ENCODE measurements around the gene MAT2A.
"Not testable (repeated sequence)": the region's sequence is repeated elsewhere in the genome, so short reads cannot be mapped to it uniquely, and the experiment has no call there.

MAT2A gene

DNA sequence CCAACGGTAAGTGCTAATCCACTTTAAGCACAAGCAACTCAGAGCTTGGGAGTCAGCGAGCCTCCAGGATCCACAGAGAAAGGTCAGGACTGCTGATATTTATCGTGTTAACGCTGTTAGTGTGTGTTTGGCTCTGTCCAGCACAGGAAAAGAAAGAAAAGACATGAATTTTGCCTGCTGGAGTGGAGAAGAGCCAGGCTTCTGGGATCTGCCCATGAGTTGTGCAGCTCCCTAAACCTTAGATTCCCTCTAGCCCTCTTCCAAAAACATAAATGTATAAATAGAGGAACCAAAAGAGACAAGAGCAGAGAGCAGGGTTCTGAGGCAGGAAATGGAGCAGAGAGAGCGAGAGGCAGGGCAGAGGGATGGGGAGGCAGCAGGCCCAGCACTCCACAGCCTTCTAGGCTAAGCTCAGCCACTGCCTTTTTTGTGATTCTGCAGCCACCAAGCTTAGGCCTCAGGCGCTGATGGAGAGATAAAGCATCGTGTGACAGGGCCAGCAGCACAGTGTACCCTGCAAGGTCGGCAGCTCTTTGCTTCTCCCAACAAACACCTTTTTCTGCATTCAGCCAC, 14.5 kb upstream of the MAT2A start:
- no peak for DNase-seq

DNA sequence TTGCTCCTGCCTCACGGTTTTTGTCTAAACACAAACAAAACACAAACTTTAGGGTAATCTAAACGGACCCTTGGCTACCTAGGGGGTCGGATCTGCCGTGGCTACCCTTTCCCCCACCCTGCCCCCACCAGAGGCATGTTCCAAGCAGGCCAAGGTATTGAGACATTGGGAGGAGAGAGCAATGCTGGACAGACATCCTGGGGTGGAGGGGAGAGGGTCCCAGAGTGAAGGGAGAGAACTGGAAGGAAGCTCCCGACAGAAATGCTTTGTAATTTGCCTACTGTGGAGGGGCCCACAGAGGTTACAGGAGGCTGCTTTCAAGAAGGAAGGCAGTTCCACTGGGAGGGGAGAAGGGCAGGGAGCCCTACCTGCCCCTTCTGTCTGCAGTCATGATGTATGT, 13.9 kb upstream of the MAT2A start:
- no peak for DNase-seq

DNA sequence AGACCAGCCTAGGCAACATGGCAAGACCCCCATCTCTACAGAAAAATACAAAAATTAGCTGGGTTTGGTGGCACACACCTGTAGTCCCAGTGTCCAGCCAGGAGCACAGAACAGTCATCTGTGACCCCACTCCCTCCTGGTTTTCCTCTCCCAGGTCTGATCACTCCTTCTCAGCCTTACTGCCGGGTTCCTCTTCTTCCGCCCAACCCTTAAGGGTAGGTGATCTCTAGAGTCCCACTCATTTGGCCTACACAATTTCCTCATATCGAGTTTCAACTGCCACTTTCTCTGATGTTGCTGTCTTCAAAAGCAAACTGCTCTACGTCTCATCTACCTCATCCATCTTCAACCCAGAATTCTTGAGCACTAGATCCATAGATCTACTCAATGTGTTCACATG, 13.4 kb upstream of the MAT2A start:
- DNase-seq = no peak

DNA sequence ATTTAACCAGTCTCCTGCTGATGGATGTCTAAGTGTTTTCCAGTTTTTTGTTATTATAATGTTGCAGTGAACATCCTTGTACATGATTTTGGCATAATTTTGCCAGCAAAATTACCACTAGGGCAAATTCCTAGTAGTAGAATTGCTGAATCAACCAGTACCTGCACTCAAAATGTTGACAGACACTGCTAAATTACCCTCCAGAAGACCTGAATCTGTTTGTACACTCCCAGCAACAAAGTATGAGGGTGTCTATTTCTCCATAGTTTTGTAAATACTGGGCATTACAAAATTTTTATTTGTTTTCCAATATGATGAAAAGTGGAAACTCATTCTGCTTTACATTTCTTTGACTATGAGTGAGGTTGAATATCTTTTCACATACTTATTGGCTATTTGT, 11.2 kb upstream of the MAT2A start:
- DNase-seq = no peak

DNA sequence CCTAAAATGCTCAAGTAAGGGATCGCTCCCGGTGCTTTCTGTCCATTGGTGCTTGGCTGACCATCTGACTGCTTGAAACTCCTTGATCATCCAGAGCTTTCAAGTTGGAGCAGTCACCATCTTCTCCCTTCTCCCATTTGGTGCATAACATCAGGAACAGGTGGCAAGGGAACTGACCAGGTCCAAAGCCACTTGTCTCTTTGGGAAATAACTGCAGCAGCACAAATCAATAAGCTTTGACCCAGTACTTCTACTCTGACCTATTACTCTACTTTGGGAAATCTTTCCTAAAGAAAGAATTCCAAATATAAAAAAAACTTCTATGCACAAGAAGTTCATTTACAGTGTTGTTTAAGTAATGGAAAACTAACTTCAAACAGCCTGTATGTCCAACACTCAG, 10.6 kb upstream of the MAT2A start:
- DNase-seq = no peak

DNA sequence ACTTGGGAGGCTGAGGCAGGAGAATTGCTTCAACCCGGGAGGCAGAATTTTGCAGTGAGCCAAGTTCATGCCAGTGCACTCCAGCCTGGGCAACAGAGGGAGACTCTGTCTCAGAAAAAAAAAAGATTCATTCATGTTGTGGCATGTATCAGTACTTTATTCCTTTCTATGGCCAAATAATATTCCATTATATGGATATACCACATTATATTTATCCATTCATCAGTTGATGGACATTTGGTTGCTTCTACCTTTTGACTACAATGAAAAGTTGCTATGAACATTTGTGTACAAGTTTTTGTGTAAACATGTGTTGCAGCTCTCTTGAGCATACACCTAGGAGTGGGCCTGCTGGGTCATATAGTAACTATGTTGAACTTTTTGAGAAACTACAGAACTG, 9.2 kb upstream of the MAT2A start:
- DNase-seq = no peak

DNA sequence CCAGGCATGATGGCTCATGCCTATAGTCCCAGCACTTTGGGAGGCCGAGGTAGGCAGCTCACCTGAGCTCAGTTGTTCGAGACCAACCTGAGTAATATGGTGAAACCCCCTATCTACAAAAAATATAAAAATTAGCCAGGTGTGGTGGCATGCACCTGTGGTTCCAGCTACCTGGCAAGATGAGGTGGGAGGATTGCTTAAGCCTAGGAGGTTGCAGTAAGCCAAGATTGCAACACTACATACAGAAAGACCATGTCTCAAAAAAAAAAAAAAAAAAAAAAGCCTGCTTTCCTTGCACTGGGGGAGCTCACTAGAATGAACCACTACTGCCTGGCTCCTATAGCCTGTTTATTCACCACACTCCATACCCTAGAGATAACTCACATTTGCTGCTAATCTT, 7.4 kb upstream of the MAT2A start:
- no peak for DNase-seq

DNA sequence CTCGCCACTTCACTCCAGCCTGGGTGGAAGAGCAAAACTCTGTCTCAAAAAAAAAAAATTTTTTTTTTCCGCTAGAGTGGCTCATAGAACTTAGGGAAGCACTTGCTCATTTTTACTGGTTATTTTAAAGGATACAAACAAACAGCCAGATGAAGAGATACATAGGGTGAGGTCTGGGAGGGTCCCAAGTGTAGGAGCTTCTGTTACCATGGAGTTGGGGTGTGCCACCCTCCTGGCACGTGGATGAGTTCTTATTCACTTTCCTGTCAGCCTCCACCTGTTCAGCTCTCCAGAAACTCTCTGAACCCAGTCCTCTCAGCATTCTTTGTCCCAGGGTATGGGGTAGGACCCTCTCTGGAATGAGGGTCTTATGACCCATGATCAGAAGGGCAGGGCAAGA, 4.9 kb upstream of the MAT2A start:
- DNase-seq = no peak

DNA sequence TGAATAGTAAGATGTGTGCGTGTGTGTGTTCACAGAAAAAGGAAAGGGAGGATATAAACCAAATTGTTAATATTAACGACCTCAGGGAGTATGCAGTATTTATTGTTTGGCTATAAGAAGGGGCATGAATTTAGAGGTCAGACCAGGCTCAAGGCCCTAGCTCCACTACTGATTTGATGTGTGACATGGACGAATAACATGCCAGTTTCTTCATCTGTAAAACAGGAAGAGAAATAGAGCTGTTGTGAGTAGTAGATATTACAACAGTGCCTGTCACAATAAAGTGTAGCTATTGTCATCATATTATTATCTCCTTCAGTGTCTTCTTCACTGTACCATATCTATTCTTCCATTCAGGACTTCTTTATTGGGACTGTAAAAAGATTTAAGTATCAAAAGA, 4.1 kb upstream of the MAT2A start:
- no peak for DNase-seq

DNA sequence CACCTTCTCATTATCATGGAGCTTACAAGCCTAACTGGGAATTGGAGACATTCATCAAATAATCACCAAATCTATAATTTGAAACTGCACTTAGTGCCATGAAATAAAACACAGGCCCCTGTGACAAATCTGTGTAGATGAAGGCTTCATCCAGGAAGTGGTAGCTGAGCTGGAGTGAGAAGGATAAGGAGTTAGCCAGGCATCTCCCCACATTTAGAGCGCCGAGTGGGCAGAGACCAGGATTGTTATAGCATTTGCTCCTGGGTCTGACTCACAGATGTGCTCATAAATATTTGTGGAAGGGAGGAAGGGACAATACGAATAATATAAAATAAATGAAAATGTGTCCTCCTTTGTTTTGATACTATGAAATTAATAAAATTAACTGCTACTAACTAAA, 2.5 kb upstream of the MAT2A start:
- no peak for DNase-seq

DNA sequence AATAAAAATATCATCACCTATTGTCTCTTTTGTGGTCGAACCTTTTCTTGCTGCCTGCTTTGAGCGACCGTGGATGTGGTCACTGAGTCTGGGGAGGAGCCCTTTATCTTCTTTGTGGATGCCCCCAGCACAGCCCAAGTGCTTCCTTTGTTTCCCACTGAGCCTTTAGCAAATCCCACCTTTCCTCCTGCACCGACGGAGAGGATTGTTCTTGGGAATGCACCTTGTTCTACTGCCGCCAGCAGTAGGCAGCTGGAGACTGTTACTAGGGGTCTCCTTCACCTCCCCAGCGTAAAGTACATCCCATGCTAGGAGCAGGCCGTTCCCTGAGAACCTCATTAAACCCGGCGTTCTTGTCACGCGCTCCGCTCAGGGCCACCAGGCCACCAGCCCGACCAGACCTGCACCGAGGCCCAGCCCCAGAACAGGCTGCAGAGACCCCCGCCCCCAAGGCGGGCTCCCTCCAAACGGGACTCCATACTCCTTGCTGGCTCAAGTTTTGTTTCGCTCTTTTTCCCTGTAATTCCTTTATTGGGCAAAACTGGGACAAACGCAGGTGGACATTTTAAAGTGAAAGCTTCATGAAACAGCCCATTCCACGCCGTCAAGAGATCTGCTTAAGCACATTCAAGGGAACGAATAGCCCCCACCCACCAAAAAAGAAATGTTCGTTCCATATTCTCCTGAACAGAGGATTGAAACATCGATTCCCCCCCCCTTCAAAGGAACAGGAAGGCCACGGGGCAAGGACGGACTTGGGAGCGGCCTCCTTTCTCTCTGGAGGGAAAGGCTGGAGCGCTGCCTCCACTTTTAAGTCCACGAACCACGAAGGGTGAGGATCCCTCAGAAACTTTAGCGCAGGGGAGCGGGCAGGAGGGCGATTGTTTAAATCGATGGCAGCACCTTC, 1.1 kb upstream of the MAT2A start:
- DNase-seq = no peak

DNA sequence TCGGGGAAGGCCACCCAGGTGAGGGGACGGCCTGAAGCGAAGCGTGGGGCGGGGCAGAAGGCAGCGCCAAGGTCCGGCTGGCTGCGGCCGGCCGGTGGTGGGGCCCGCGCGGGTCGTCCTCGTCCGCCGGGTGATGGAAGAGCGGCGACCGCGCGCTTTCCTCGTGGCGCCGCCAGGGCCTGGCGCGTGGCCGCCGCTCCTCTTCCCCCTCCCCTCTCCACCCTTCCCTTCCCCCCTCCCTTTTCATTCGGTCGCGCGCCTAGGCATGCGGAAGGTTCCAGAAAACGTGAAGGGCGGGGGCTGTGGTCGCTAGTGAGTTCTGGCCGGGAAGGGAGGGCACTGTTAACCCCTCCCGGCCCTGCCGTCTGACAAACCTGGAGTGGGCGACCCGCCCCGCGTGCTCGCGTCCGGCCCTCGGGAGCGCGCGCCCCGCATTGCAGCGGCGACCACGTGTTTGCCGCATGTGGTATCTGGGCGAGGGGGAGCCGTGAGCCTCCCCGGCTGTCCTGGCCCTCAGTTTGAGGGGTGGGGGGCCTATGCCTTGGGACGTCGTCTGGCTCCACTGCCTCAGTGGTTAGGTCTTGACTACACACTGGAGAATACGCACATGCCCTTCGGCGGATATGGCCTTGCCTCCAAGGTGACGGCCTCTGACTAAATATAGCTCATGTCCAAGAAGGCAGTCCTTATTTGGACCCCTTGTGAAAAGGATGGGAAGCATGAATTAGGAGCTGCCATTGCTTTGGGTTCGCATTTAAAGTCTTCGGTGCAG, 579 bp downstream of the MAT2A start:
- DNase-seq = peak; percentile 71

DNA sequence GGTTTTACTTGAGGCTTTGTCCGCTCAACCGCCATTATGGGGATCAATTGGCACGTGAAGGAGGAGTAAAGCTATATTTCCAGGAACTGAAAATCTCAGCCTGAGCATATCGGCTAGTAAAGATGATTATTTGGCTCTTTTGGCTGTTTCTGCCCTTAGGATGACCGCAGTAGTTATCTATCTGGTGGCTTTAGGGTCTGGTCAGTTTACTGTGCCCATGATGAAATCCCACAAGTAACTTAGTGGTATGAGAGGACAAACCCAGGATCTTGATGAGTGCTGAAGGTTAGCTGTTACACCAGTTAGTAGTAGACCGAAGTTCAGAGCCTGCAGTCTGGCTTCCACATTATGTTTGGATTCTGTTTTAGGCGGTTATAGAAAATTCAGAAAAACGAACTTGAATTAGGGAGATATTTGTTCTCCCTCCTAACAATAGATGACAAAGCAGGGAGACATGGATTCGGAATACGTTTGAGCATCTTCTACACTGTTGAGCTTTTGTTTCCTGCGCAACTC, 1.2 kb downstream of the MAT2A start:
- DNase-seq = no peak

DNA sequence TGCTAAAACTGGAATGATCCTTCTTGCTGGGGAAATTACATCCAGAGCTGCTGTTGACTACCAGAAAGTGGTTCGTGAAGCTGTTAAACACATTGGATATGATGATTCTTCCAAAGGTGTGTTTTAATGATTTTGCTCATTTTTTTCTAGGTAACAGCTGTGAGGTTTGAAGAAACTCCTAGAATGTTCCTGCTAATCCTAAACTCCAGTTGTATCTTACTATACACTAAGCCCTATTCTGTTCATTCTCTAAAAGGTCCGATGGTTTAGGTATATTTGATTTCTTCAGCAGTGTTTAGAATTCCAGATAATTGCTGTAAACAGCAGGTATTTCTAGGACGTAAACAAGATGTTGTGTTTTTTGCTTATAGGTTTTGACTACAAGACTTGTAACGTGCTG, 2.3 kb downstream of the MAT2A start:
- DNase-seq = no peak

DNA sequence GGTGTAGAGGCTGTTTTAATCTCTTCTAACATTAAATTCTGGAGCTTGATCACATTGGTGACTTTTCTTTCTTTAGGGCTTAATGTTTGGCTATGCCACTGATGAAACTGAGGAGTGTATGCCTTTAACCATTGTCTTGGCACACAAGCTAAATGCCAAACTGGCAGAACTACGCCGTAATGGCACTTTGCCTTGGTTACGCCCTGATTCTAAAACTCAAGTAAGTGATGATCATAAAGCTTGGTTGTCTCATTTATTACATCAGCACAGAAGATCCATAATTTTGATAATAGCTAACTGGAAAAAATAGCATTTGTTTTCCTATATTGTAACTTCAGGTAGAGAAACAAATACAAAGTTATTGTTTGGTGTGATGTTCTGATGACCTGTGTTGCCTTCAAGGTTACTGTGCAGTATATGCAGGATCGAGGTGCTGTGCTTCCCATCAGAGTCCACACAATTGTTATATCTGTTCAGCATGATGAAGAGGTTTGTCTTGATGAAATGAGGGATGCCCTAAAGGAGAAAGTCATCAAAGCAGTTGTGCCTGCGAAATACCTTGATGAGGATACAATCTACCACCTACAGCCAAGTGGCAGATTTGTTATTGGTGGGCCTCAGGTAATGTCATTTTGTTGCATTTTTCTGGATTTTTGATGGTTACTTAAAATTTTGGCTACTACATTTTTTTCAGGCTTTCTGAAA, 2.9 kb downstream of the MAT2A start:
- no peak for DNase-seq

DNA sequence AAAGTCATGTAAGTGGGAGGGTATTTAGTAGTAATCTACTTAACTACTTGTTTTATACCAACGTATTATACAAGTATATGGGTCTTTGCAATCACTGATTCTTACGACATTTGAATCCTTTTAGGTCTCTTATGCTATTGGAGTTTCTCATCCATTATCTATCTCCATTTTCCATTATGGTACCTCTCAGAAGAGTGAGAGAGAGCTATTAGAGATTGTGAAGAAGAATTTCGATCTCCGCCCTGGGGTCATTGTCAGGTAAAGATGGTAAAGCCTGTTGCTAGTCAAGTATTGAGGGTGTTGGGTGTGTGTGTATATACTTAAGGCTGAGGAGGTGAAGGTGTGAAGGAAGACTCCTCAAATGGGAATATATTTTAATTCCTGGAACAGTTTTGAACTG, 3.8 kb downstream of the MAT2A start:
- DNase-seq = no peak

DNA sequence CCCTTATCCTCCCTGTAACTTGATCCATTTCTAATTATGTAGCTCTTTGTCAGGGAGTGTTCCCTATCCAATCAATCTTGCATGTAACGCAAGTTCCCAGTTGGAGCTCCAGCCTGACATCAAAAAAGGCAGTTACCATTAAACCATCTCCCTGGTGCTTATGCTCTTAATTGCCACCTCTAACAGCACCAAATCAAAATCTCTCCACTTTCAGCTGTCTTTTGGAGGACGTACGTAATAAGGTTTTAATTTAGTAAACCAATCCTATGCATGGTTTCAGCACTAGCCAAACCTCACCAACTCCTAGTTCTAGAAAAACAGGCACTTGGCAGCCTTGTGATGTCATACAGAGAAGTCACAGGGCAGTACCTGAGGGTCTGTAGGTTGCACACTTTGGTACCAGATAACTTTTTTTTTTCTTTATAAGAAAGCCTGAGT, 5.3 kb downstream of the MAT2A start:
- not testable (repeated sequence) for DNase-seq

DNA sequence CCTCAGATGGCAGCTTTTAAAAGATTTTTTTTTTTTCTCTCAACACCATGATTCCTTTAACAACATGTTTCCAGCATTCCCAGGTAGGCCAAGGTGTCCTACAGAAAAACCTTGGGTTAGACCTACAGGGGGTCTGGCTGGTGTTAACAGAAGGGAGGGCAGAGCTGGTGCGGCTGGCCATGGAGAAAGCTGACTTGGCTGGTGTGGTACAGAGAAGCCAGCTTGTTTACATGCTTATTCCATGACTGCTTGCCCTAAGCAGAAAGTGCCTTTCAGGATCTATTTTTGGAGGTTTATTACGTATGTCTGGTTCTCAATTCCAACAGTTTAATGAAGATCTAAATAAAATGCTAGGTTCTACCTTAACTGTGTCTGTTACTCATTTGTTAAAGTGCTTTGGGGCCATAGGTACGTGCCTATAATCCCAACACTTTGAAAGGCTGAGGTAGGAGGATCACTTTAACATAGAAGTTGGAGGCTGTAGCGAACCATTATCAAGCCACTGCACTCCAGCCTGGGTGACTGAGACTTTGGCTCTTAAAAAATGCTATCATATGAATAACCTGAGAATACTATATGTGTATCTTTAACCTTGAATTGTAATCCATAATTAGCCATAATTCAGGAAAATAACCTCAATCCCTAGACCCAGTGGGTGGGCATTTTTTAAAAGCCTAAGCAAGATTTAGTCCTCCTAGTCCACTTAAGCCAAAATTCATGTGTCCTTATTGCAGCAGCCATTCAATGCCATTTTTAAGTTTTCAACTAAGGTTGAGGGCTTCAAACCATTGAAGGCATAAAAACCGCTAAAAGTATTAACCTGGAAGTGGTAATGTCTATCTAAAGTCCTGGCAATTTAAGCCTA, 6.2 kb downstream of the MAT2A start:
- DNase-seq = not testable (repeated sequence)

DNA sequence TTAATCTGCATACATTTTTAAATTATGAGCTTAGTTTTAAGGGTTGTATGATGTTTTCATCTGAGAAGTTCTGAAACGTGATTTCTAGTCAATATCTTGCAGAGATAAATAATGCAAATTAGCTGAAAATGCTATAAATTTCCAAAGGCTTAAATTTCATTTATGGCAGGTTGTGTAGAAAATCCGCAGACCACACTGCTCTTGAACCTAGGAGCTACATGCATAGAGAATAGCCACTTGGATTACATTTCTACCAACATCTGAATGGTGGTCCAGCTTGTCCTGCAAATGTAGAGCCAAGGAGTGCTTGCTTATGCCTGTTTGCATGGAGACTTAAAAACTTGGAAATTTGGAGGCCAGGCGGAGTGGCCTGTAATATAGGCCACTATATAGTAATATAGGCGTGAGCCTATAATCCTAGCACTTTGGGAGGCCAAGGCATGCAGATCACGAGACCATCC, 6.8 kb downstream of the MAT2A start:
- no peak for DNase-seq

DNA sequence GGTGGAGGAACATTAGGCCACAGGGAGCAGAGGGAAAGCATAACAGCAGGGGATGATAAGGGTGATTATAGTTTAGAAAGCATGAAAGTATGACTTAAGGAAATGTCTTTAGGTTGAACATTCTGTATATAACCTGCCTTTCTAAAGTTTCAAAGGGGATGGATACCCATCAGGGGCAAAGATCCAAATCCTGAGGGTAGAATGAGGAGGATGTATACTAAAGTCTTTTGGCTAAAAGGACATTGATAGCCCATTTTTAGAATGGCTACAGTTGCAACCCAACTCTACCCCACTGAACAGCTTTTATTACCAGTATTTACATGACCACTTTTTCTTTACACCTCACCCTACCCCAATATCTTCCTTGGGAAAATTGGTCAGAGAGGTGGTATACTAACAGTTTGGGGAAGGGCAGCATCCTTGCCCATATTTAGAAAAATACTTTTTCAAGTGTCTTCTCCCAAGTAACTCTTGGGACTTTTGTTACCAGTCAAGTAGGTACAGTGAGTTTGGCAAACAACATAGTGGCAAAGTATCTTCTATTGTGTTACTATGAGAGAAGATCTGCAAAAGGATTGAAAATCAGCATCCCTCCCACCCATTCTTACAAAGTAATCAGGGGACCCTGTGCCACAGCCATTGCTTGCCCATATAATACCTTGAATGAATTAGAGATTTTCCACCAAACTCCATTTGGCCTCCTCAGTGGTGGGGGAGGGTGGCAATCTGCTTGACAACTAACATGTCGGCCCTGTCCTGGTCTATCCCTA, 8.3 kb downstream of the MAT2A start:
- no peak for DNase-seq

Measured in CD4-positive, alpha-beta T cell treated with Interleukin-4 for 4 hours (primary cell).